ENCODE results near the gene TRUB2.

GRCh38 chr9:128282500-128282899, 39.7 kb downstream of the TRUB2 start:
- TF ChIP-seq CTCF (conservative IDR thresholded peaks at IDR 0.05; ENCODE audit: low read length) (no peak), EZH2phosphoT487 (IDR thresholded peaks at IDR 0.05; ENCODE audit: borderline replicate concordance, low read depth, low read length) (no peak)
